GM21360 (cell line): ENCODE results near the gene TMEM53.
"Not testable (repeated sequence)": the region's sequence is repeated elsewhere in the genome, so short reads cannot be mapped to it uniquely, and the experiment has no call there.

Experiments
- ATAC-seq: cut with Tn5 transposase; IDR thresholded peaks from one replicate; pipeline ENCODE4 v1.9.1; 2021; ENCODE audit warnings: mild to moderate bottlenecking, moderate library complexity; ENCODE audit not compliant: unreplicated experiment

The TMEM53 gene

DNA sequence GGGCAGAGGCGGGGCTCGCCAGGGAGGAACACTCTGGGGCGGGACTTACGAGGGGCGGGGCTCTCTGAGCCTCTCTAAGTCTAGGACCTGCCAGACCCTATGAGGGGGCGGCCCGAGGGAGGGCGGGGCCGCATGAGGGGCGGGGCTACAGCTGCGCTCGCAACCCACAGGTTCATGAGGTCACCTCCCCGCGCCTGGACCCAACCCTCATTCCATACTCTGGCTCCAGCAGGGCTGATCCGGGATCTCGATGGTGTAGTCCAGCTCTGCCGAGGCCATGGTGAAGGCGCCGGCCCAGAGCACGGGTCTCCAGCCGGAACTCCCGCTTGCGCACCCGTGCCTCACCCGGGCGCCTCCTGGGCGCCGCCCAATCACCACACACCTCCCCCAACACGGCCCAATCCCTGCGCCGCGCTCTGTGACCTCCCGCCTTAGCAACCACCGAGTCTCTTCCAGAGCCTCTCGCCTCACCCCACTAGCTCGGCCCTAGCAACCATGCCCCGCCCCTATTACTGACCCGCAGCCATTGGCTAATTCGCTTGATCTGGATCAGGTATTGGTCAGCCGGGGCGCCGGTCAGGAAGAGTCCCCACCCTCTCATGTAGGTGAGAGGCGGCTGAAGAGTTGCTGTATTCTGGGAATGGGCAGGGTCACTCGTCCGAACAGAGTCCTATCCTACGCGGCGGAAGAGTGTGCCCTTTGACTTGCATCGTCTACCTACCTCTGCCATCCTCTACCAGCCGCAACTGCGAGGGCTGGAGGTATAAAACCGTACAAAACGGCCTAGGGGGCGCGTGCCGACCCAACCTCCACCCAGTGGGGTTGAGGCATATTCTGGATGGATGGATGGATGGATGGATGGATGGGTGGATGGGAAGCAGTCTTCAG lies at the start of gene TMEM53, which contains the start of gene ARMH1:
Gene TMEM53 (minus strand): TSS at position 369 of the 888 bp plus-strand sequence. CDS start 90 bp downstream, at position 279.
Gene ARMH1 (plus strand): TSS at position 602 of the 888 bp plus-strand sequence. CDS start 14,984 bp downstream, outside the sequence.
- ATAC-seq: peak; percentile 90

DNA sequence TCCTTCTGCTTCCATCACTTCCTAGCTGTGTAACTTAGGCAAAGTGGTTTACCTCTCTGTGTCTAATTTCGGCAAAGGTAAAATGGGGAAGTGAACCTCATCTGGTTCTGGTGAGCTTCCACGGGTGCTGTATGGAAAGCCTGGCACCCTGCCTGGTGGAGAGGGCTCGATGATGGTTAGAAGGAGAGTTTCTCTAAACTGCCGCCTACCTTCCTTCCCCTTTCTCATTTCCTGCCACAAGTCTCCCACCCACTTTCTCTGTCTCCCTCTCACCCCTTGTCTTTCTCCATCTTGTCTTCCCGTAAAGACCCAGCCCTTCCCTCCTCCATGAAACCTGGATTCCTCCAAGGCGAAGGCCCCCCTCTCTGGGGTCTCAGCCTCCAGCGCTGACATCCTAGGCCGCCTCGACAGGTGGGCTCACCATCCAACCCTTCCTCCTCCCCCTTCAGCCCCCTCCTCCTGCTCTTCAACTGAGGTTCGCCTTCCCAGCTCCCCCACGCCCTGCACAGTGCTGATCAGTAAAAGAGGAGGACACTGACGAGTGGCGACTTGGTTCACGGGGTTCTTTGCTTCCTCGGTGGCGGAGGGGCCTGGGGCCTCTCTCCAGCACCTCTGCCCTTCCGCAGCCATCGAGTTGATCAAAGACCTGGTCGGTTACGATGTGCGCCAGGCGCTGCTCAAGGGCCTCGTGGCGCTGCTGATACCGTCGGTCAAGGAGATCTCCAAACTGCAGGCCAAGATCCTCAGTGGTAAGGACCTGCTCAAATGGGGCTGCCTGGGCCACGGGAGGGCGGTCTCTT lies 49.4 kb upstream of the TMEM53 start:
- no peak for ATAC-seq

DNA sequence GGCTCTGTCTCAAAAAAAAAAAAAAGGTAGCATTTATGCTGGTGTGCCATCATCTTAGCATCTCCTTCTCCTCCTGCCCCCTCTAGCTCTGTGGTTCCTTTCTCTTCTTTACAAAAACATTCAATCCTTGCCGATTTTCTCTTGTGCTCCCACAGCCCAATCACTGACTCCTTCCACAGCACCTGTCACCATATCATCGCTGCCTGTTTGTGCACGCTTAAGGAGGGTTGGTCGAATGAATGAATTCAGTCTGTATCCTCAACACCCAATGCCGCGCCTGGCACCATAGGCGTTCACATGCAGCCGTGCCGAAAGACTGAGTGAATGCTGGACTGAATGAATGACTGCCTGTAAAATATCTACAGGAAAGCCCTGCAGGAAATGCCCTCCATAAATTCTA lies 48.8 kb upstream of the TMEM53 start:
- ATAC-seq: no peak

DNA sequence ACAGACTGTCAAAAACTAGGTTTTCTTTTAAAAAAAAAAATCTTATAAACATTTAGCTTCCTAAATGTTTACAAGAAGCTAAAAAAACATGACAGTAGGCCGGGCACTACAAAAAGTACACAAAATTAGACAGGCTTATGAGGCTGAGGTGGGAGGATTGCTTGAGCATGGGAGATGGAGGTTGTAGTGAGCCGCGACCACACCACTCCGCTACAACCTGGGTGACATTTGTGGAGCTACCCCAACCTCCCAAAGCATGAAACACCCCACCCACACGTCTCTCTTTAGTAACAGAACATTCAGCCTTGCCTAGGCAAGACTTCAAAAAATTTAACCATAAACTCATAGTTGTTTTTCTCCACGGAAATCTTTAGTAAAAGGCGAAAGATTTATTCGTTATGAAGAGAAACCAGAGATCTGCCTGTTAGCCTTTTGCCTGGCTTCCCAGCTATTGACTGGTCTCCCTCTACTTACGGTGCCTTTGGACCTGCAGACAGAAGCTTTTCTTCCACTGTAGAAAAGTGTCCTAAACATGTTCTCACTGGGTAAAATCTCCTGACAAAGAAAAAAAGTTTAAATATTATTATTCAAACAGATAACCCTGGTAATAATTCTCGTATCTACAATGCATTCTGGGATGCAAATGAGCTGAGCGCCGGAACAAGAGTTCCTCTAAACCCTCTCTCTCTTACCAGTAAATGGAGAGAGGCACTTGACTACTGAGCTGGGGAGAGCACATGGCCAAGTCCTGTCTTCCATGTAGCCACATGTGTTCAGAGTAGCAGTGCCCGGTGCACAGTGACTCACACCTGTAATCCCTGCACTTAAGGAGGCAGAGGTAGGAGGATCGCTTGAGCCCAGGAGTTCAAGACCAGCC lies 47.4 kb upstream of the TMEM53 start:
- ATAC-seq: peak; percentile 71

DNA sequence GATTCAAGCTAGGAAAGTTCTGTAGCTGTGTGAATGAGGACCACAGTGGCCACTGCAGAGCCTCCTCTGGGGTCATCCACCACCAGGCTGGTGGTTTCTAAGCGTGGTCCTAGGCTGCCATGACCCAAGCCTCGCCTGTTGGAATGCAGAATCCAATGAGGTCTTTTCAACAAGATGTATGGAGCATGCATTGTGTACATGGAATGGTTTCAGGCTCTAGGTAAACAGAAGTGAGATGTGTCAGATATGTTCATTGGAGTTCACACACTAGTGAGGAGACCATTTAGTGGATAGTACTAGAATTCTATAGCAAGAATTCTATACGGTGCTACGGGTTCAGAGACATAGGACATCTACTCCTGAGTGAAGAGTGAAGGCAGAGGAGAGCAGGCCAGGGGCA lies 46.0 kb upstream of the TMEM53 start:
- no peak for ATAC-seq

DNA sequence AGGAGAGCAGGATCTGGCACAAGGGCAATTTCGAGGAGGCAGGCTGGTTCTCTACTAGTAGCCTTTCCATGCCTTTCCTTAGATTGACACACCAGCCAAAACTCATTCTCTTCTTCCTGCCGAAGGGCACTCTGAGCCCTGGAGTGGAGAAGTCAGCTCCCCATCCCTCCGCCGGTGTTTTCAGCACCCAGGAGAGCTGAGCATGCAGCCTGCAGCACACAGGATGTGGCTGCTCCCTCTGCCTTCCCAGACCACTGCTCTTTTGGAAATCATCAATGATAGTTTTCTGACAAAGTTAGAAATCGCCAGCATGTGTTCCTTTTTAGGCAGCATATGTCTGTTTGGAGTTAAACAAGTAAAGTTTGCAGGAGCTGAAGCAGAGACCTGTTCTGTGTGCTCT lies 45.0 kb upstream of the TMEM53 start:
- ATAC-seq: no peak

DNA sequence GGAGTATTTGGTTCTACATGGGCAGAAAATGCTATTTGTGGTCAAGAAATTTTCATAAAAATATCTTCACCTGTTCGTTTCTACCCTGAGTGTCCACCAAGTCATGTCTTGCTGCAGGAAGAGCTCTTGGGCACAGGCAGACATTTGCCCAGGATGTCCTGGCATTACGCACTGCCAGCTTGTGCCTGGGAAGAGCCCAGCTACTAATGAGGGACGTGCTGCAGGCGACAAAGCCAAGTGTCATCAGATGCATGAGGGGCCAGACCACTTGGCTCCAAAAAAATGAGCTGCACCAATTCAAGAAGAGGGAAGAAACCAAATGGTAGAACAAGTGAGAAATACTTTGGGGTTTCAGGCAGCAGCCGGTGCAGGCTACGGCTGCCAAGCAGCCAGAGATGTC lies 43.8 kb upstream of the TMEM53 start:
- ATAC-seq: no peak

DNA sequence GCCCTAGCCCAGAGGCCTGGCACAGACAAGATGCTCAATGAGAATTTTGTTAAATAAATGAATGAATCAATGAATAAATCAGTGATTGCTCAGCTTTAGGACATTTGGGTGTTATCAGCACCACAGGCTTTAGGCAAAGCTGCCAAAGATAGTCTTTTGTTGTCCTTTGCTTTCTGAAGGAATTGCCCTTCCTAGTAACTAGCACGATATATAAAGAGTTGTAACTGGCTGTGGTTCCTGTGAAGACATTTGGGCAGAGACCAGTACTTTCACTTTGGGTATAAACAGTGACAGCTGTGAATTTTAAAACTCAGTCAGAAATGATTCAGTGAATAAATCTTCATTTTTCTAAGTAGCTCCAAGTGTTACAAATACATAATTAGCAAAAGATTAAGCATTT lies 43.4 kb upstream of the TMEM53 start:
- ATAC-seq: no peak

DNA sequence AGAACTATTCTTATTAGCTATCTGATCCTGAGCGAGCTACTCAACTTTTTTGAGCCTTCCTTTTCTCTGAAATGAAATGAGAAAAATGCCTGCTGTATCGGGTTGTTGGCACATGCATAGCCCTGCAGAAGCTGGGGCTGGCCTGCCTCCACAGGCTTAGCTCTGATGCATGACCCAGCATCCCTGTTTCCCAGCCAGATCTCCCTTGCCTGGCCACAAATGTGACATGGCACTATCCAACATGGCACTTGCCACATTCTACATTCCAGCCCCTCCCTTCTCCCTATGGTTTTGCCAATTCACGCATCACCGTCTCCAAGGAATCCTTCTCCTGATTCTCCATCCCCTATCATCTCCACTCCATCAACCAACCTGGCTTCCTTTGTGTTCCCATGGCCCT lies 42.9 kb upstream of the TMEM53 start:
- no peak for ATAC-seq

DNA sequence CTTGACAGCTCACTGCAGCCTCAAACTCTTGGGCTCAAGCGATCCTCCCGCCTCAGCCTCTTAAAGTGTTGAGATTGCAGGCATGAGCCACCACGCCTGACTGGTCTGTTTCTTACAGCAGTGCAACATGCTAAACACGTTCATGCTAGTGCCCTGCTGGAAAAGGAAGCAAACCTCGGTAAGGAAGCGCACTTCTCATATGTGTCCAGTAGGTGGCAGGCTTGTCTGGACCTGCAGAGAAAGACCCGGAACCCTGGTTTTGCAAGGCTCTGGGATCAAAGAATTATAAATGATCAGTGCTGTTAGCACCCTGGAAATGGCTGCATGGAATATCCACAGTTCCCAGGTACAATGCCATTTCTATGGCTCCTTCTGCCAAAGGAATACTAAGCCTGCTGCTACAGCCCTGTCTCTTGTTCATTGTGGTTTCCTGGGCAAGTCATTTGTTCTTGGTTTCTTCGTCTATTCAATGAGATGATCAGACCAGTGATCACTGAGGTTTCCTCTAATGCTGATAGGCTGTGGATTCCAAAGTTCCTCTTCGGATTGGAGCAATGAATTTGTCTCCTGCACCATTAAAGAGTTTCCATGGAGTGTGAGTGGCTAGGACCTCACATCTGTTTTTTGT lies 40.8 kb upstream of the TMEM53 start:
- no peak for ATAC-seq

DNA sequence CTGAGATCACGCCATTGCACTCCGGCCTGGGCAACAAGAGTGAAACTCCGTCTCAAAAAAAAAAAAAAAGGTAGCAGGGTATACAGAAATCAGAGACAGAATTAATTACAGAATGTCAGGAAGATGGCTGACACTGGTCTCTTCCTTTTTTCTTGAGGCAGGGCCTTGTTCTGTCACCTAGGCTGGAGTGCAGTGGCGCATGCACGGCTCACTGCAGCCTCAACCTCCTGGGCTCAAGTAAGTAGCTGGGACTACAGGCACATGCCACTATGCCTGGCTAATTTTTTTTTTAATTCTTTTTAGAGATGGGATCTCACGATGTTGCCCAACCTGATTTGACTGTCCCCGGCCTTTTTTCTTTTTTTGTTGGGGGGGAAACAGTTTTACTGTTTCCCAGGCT lies 40.3 kb upstream of the TMEM53 start:
- ATAC-seq: no peak

DNA sequence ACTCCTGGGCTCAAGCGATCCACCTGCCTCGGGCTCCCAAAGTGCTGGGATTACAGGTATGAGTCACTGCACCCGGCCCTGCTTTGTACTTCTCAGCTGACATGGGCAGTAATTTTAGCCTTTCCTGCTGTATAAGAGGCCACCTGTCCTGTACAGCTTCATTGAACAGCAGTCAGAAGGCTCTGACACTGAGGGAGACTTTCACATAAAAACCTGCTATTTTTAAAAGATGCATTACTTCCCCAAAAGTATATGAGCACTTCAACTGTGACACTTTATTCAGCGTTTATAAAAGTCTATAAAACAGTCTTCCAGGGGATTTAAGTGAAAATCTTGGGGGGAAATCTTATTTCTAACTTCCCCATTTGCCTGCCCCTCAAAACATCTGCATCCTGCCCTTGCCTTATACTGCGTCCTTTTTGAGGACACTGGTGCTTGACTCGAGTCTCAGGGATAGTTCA lies 39.1 kb upstream of the TMEM53 start:
- peak; percentile 55 for ATAC-seq

DNA sequence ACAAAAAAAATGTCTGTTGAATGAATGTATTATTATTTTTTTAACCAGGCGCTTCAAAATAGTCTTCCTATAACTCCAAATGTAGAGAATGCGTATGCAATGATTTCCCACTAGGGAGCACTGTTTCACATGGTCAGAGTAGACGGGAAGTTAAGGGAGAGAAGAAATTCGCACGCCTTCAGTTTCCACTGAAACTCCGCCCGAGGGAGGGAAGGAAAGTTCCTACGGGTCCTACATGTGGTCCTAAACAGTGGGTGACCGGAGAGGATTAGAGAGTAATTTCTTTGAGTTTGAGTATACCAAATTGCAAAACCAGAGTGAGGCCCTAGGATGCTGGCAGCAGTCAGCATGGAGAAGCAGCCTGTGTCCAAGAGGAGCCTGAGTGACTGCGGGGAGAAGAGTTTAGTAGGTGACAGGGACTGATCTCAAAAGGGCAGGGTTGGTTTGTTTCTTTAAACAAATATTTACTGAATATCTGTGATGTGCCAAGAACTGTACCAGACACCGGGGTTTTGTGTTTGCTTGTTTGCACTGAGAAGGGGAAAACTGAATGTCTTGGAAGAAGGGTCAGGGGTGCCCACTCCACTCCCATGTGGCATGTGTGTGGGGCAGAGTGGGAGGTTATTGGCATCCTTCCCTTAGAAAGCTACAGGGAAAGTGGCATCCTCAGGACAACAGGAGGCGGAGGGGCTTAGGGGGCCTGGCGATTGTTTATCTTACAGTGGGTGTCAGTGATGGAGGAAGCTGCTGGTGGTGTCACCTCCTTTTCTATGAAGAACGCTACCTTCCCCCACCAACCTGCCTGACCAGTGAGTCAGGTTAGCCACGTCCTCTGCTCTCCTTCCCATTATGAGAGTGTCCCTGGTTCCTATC lies 33.9 kb upstream of the TMEM53 start:
- no peak for ATAC-seq

DNA sequence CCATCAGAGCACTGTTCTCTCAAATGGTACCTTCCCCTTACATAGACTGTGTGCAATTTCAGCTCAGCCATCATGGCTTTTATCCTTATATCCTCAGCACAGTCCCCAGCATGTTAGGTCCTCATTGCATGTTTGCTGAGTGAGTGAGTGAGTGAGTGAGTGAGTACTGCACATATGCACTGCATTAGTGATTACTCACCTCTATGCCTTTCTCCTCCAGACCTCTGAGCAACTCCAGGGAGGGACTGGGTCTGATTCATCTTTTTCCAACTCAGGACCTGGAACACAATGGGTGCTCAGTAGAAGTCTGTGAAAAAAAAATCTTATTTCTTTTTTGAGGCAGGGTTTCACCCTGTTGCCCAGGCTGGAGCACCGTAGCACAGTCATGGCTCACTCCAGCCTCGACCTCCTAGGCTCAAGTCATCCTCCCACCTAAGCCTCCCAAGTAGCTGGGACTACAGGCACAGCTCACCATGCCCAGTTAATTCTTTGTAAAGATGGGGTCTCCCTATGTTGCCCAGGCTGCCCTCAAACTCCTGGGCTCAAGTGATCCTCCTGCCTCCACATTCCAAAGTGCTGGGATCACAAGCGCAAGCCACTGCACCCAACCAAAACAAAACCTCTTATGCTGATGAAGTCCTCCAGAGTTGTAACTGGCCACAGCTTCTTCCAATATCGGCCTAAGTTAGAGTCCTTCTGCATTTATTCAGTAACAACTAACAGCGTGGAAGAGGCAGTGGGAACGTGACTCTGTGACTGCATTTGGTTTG lies 33.0 kb upstream of the TMEM53 start:
- no peak for ATAC-seq

DNA sequence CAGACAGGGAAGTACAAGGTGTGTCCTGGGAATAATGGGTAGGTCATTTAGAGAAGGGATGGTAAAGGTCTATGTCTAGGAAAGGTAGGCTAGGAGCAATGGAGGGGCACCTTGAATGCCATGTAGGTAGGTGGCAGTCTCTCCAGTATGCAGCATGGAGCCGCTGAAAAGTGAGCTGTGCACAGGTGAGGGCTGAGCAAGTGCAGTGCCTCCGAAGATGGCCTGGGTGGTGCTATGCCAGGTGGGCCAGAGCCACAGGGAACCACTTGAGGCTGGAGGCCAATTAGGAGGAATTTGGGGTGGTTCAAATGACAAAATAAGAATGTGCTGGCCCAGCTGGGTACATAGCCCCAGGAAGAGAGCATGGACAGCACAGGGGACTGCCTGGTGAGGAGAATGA lies 31.7 kb upstream of the TMEM53 start:
- ATAC-seq: no peak

DNA sequence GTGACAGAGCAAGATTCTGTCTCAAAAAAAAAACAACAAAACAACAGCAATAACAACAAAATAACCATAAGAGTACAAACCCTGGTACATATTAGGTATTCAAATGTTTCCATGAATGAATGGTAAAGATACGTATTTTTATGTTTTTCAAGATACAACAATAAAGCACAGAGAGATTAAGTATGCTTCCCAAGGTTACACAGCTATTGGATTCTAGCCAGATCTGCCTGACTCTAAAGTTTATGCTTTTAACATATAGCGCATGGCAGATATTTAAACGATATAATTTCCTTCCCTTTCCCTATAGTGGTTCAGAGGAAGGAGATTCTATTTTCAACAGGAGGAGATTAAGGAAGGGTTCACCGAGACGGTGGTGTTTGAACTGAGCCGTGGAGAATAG lies 31.2 kb upstream of the TMEM53 start:
- ATAC-seq: no peak

DNA sequence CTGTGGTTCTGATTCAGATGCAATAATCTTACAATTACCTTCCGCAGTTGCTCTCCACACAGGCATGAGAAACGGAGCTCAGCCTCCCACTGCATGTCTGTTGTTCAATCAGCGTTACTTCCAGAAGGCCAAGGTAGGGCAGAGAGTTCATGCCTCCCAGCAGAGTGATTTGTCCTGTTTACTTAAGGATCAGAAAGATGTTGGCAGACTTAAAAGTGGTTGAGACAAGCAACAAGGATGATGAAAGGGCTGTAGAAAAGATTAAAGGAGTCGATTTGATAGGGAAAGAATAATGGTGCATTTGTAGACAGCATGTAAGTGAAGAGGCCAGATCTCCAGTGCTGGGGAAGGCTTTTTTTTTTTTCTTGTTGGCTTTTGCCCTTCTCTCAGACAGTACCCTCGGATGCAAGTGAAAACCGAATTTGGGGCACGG lies 26.9 kb upstream of the TMEM53 start:
- no peak for ATAC-seq

DNA sequence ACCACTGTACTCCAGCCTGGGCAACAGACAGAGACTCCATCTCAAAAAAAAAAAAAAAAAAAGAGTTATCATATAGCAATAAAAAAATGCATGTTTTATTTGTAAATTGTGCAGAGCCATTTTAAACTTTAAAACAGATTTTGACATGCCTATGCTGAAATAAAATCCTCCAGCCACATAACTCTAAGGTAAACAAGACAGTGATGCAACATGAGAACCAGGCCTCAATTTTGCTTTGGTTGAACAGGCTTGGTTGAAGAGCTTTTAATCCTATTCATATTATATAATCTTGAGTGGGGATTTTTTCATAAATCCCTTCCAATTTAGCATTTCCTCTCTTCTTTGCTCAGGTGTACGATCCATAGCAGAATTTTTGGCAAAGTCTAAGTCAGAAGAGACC lies 26.3 kb upstream of the TMEM53 start:
- no peak for ATAC-seq

DNA sequence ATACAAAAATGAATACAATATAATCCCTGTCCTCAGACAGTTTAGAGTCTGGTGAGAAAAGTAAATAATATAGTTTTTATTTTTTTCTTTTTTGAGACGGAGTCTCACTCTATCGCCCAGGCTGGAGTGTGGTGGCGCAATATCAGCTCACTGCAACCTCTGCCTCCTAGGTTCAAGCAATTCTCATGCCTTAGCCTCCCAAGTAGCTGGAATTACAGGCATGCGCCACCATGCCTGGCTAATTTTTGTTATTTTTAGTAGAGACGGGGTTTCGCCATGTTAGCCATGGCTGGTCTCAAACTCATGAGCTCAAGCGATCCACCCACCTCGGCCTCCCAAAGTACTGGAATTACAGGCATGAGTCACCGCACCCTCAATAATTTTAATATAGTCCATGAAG lies 25.1 kb upstream of the TMEM53 start:
- not testable (repeated sequence) for ATAC-seq
